HG03103 (cell line): Measurements from ENCODE around the gene SLC6A6.
"Not testable (repeated sequence)": the region's sequence is repeated elsewhere in the genome, so short reads cannot be mapped to it uniquely, and the experiment has no call there.

Source experiments
- ATAC-seq: cut with Tn5 transposase; IDR thresholded peaks from one replicate; pipeline ENCODE4 v1.9.1; 2021; ENCODE audit warnings: low read depth; ENCODE audit not compliant: unreplicated experiment

Gene SLC6A6

GRCh38 chr3:14397531-14397930 is 4.9 kb upstream of the SLC6A6 start:
- no peak for ATAC-seq

GRCh38 chr3:14397940-14398796 is 4.2 kb upstream of the SLC6A6 start:
- ATAC-seq: no peak

DNA sequence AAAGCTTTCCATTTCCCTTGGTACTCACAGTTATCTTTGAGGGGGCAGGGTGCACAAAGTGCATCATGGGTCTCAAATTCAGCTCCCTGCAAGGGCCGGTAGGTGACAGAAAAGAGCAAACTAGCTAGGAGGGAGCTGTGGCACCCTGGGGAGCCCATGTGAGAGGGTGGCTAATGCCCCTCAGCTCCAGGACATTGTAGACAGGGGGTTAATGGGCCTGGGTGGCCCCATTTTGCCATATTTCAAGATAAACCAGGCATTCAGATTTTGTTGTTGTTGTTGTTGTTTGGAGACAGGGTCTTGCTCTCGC is 3.7 kb upstream of the SLC6A6 start:
- ATAC-seq: no peak

DNA sequence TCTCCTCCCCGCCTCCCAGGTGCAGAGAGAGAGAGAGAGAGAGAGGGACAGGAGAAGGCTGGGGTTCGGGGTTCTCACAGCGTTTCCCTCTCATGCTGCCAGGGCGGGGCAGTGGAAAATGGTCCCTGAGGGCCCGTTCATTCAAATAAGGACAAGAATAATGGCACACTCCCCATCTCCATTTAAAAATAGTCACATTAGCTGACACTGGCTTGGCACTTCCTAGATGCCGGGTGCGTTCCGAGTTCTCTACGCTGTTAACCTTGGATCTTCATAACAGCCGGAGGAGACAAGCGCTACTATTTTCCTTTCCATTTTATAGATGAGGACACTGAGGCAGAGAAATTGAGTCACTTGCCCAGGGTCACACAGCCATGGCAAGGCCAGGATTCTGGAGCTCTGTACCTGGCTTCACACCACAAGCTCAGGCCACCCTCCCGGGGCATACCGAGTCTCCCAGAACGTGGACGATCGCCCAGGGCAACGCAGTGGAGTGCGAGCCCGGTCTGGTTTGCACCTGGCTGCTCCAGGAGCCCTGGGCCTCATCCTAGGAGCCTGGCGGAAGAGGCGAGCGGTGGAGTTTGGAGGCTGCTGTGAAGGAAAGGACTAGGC is 608 bp upstream of the SLC6A6 start:
- no peak for ATAC-seq

DNA sequence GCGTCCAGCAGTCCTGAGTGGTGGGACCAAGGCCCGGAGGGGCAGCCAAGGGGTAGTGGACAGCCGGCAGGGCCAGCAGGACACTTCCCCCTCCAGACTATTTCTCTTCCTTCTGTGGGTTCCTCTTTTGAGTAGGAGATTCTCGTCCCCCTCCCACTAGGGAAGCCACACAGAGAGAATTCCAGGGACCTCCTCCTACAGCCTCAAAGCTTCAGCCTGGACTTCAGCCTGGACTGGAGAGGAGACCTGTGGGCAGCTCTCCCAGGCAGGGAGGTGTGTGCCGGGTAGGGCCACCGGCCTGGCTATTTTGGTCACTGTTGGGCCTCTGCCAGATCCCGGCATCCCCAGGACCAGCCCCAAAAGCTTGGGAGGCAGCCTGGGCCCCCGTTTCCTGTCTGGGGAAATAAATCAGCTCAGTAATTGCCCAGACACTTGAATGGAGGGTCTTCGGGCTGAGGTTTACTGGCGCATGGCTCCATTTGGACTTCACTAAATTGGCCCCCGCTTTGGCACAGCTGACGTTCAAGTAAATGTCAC is 1.3 kb downstream of the SLC6A6 start:
- ATAC-seq: no peak

DNA sequence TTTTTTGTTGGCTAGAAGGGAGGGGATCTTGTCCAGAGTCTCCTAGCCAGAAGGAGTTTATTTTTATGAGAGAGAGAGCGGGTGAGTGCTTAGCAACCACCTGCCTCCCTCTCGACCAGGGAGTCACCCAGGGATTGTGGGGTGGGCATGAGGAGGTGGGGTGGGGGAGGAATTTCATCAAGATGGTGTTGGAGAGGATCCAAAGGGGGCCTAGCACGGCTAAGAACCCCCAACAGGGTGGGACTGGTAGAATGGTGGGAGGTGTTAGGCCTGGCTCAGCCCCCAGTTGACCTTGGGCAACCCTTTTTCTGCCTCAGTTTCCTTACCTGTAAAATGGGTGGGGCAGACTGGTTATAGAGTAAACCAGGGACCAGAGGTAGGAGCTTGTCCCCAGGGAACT is 1.8 kb downstream of the SLC6A6 start:
- ATAC-seq: no peak

DNA sequence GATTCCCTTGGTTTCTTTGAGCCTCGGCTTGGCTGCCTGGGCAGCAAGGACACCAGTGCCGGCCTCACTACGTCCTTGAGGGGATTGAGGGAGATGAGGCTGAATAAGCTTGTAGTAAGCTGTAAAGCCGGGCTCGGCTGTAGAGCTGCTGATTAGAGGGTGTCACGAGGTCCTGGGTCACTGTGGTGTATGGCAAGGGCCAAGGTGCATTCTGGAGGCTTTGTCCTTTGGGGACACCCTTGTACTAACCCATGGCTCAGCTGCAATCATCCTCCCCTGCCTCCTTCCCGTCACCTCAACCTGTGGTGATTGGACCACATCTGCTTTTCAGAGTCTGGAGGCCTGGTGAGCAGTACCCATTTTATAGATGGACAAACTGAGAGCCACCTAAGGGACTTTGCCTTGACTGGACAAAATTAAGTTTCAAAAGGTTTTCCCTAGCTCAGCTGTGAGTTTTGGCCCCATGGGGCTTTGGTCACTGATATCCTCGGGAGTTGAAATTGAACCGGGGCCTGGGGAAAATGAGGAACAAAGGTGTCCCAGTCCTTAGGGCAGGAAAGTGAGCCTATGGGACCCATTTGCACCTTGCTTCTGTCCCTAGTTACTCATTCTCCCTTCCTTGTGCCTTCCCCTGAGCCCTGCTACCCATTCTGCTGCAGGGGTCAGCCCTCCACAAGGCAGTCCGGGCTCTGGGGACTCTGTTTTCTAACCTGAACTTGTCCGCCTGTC is 2.4 kb downstream of the SLC6A6 start:
- ATAC-seq: no peak

GRCh38 chr3:14405360-14406238 is 3.2 kb downstream of the SLC6A6 start:
- no peak for ATAC-seq

DNA sequence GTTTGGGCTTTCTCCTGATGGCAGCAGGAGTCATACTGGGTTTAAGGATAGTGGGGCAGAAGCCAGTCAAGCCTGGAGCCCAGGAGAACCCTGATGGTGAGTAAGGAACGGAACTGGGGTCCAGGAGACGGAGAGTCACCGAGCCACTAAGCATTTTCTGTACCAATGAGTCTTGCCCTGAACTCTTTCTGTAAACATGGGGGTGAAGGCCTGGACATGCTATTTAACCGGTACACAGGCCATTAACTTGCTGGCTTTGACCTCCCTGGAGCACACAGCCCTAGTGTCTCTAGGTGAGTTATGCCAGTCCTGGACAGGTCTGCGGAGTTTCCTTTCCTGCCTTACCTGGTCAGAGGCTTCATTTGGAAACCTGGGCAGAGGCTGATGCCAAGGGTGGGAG is 3.9 kb downstream of the SLC6A6 start:
- no peak for ATAC-seq

GRCh38 chr3:14406766-14407165 is 4.4 kb downstream of the SLC6A6 start:
- ATAC-seq: no peak

DNA sequence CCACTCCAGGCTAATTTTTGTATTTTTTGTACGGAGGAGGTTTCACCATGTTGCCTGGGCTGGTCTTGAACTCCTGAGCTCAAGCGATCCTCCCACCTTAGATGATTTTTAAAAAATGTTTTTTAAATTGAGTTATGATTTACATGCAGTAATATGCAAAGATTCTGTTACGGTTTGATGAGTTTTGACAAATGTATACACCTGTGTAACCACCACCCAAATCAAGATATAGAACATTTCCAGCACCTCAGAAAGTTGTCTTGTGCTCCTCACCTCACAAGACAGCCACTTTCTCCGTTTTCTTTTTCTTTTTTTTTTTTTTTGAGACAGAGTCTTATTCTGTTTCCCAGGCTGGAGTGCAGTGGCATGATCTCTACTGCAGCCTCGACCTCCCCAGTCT is 4.8 kb downstream of the SLC6A6 start:
- ATAC-seq: no peak

DNA sequence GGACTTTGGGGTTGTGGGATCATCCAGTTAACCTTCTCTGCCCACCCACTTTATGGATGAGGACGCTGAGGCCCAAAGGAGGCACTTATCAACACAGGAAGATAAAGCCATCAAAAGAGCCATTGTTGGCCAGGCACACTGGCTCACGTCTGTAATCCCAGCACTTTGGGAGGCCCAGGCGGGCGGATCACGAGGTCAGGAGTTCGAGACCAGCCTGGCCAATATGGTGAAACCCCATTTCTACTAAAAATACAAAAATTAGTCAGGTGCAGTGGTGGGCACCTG is 7.3 kb downstream of the SLC6A6 start:
- ATAC-seq: not testable (repeated sequence)

GRCh38 chr3:14410106-14410502 is 7.7 kb downstream of the SLC6A6 start:
- no peak for ATAC-seq

DNA sequence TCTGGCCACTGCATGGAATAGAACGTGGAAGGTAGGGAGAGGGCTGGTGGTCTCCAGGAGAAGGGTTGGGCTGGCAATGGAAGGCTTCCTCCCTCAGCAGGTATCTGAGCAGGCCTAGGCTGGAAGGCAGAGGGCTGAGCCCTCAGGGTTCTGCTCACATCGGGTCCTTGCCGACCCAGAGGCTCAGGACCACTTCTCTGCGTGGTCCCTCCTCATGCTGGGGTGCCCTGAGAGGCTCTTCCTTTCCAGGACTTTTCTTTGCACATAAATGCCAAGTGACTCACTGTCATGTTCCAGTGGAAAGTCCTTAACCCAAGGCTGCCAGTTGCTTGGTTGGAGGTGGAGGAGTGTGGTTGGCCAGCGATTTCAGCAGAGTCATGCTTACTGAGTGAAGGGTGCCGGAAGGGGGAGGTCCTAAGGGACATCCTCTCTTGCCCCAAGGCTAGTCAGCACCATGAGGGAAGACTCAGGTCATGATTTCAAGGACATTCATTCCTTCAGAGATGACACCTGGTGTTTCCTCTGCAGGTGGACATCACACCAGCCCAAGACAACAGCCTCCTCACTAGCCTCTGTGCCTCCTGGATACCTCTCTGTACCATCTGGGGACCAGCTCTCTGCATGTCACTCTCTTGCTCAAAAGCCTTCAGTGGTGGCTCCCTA is 8.2 kb downstream of the SLC6A6 start:
- ATAC-seq: peak; percentile 65

DNA sequence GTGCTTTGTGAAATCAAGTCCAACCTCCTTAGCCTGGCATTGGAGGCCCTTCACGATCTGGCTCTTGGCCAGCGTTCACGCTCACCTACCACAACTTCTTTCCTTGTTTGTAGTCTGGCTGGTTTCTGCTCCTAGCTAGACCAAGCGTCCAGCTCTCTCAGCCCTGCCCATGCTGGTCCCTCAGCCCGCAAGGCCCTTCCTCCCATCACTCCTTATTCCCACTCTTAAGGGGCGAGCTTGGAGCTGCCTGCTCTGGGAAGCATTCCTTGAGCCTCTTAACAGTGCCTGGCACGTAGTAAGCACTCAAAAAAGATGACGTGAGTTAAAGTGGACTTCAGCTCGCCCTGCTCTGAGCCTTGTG is 8.7 kb downstream of the SLC6A6 start:
- ATAC-seq: no peak

- ATAC-seq: no peak
Observed at GRCh38 chr3:14411988-14412387, 9.6 kb downstream of the SLC6A6 start.

DNA sequence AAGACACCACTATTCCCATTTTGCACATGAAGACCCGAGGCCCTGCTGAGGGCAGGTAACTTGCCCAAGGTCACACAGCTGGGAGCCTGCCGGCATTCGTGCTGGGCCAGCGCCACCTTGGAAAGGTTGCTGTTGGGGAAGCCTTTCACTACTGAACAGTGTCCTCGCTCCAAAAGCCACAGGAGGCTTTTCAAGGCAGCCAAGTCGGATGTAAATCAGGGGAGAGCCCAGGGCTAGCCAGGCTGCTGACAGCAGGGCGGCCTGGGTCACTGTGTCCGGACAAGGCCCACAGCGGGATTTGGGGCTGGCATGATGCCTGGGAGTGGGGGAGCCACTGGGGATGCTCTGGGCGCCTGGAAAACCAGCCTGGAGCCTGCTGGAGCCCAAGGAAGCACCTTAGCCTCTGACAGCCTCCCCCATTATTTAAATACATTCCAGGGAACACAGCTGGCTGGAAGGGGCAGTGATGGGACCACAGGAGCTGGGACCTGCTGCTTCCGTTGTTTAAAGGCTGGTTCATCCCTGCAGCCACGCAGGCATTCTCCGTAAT is 10.5 kb downstream of the SLC6A6 start:
- no peak for ATAC-seq

- no peak for ATAC-seq
Observed at GRCh38 chr3:14413381-14414071, 11.1 kb downstream of the SLC6A6 start.

DNA sequence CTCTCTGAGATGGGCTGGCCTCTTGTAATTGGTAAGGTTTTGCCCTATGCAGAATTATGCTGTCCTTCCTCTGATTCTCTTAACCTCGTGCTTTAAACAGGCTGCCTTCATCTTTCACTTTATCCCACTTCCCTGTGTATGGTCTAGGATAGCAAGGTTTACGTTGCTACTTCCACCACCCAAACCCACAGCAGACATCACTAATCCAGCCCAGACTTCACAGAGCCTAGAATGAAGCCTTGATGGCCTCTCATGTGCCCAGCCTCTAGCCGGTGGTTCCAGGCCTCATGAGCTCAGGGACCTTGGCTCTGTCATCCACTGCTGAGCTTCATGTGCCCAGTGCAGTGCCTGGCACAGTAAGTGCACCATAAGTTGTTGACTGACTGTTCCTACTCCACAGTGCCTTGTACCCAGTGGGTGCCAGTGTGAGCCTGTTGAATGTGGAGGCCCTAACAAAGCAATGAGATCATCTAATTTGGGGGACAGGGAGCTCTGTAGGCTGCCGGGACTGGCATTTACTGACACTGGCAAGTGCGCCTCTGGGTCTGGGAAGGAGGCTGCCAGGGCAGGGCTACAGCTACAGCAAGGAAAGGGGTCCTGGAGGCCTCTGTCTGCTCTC is 12.5 kb downstream of the SLC6A6 start:
- no peak for ATAC-seq
